Smooth muscle cell (in vitro differentiated cells): Measurements from ENCODE around the gene IL36A. TPM values are rescaled to one million over a fixed set of nuclear protein-coding genes. Genes with fewer than 3 reads are reported as not detected.

Source experiments
- DNase-seq: peaks from one replicate; lab custom pipeline; 2025; ENCODE audit not compliant: unreplicated experiment; lab: John Stamatoyannopoulos, UW
- H2AFZ ChIP-seq: fragments of 200-600 bp; sonication (generic); 2 replicates; pipeline ENCODE4 v1.6.0; 2016; ENCODE audit warnings: antibody characterized with exemption, low read depth, mild to moderate bottlenecking
- H3F3A ChIP-seq: fragments of 200-600 bp; sonication (generic); 2 replicates; pipeline ENCODE4 v1.6.0; 2017; ENCODE audit warnings: antibody characterized with exemption, low read depth
- H3K27ac ChIP-seq: fragments of 200-600 bp; sonication (generic); 2 replicates; pipeline ENCODE4 v1.5.1; 2016; ENCODE audit warnings: low read depth, mild to moderate bottlenecking
- H3K27me3 ChIP-seq: fragments of 200-600 bp; sonication (generic); 2 replicates; pipeline ENCODE4 v1.6.1; 2016; ENCODE audit warnings: low read depth, mild to moderate bottlenecking
- H3K36me3 ChIP-seq: fragments of 200-600 bp; sonication (generic); 2 replicates; pipeline ENCODE4 v1.5.1; 2016; ENCODE audit warnings: low read depth
- H3K4me1 ChIP-seq: fragments of 200-600 bp; sonication (generic); 2 replicates; pipeline ENCODE4 v1.5.1; 2016; ENCODE audit warnings: low read depth
- H3K4me2 ChIP-seq: fragments of 200-600 bp; sonication (generic); 2 replicates; pipeline ENCODE4 v1.6.0; 2016; ENCODE audit warnings: mild to moderate bottlenecking
- H3K4me3 ChIP-seq: fragments of 200-600 bp; sonication (generic); 2 replicates; pipeline ENCODE4 v1.5.1; 2016; ENCODE audit warnings: mild to moderate bottlenecking
- H3K79me2 ChIP-seq: fragments of 200-600 bp; sonication (generic); 2 replicates; pipeline ENCODE4 v1.6.0; 2016; ENCODE audit warnings: low read depth, mild to moderate bottlenecking
- H3K9ac ChIP-seq: fragments of 200-600 bp; sonication (generic); 2 replicates; pipeline ENCODE4 v1.6.0; 2016; ENCODE audit warnings: low read depth
- H3K9me3 ChIP-seq: fragments of 200-600 bp; sonication (generic); replicated peaks from 2 replicates; pipeline ENCODE4 v1.5.1; 2016; ENCODE audit warnings: low read depth
- H4K20me1 ChIP-seq: fragments of 200-600 bp; sonication (generic); 2 replicates; pipeline ENCODE4 v1.6.0; 2016; ENCODE audit warnings: low read depth
- CTCF ChIP-seq: fragments of 200-600 bp; sonication (generic); IDR thresholded peaks from 2 replicates; pipeline ENCODE4 v1.5.1; 2017; ENCODE audit warnings: borderline replicate concordance, mild to moderate bottlenecking, antibody characterized with exemption; ENCODE audit not compliant: insufficient read depth, poor library complexity, severe bottlenecking
- WGBS: methylation state at CpG from one replicate; pipeline ENCODE4 v1.1.7; 2016; ENCODE audit warnings: low lambda C conversion rate; 5-methylcytosine and 5-hydroxymethylcytosine counted together
- polyA plus RNA-seq: library from polyadenylated mRNA; unstranded; fragments of >200 nt; fragmentation: Nextera tagmentation; extraction: Ambion mirVana; gene quantifications from 2 replicates; pipeline ENCODE4 v1.2.1, GENCODE V29; 2016
- total RNA-seq: library from RNA; depleted of rRNA; stranded (reverse); fragments of >200 nt; gene quantifications from 2 replicates; pipeline ENCODE4 v1.2.3, GENCODE V29; 2014

The IL36A gene
- total and polyA plus RNA-seq, 2 experiments from 2014 or later = not detected

GRCh38 chr2:113034016-113034415 lies 28.8 kb downstream of the IL36A start:
- 71% methylated on average over 3 of the region's 3 CpGs for WGBS
- Histone ChIP-seq H3K4me2 (no peak overlapping the region), H3K27ac (no peak overlapping the region), H3K36me3 (no peaks in the 10 kb centered on the region), H3K9me3 (no peaks in the 10 kb centered on the region), H2AFZ (no peak overlapping the region), H3K27me3 (peaks cover 24% of the 10 kb centered on the region), H3K79me2 (no peaks in the 10 kb centered on the region), H3K9ac (no peak overlapping the region), H4K20me1 (no peaks in the 10 kb centered on the region), H3K4me1 (no peaks in the 10 kb centered on the region), H3F3A (no peaks in the 10 kb centered on the region), H3K4me3 (no peak overlapping the region)
- no peak for TF ChIP-seq CTCF
- DNase-seq = no peak

- Histone ChIP-seq H3K4me2 (no peak overlapping the region), H3K4me3 (no peak overlapping the region), H3F3A (no peaks in the 10 kb centered on the region), H3K27ac (no peak overlapping the region), H4K20me1 (no peaks in the 10 kb centered on the region), H3K4me1 (no peaks in the 10 kb centered on the region), H3K9ac (no peak overlapping the region), H2AFZ (no peak overlapping the region), H3K36me3 (no peaks in the 10 kb centered on the region), H3K79me2 (no peaks in the 10 kb centered on the region), H3K27me3 (peaks cover 19% of the 10 kb centered on the region), H3K9me3 (no peaks in the 10 kb centered on the region)
- no peak for TF ChIP-seq CTCF
- 81% methylated on average over 9 of the region's 9 CpGs for WGBS
- DNase-seq = no peak
These were observed 31.5 kb downstream of the IL36A start for GRCh38 chr2:113036763-113037162.

- H3K36me3 ChIP-seq = no peaks in the 10 kb centered on the region
- no peak overlapping the region for H3K27ac ChIP-seq
- no peak overlapping the region for H3K4me3 ChIP-seq
- no peak for TF ChIP-seq CTCF
- no peaks in the 10 kb centered on the region for H3K79me2 ChIP-seq
- H3K27me3 ChIP-seq = peaks cover 21% of the 10 kb centered on the region
- H3F3A ChIP-seq = no peaks in the 10 kb centered on the region
- no peaks in the 10 kb centered on the region for H3K9me3 ChIP-seq
- H3K4me2 ChIP-seq = no peak overlapping the region
- H4K20me1 ChIP-seq = no peaks in the 10 kb centered on the region
- 96% methylated on average over 3 of the region's 3 CpGs for WGBS
- no peak overlapping the region for H3K9ac ChIP-seq
- H3K4me1 ChIP-seq = no peaks in the 10 kb centered on the region
- no peak for DNase-seq
- no peak overlapping the region for H2AFZ ChIP-seq
These were observed 33.0 kb downstream of the IL36A start for GRCh38 chr2:113038291-113038690.

- Histone ChIP-seq H2AFZ (no peak overlapping the region), H3K4me2 (no peak overlapping the region)
- WGBS = 94% methylated on average over 2 of the region's 2 CpGs
These were observed 33.9 kb downstream of the IL36A start for GRCh38 chr2:113039158-113039557.

More at GRCh38 chr2:113039158-113039557, 33.9 kb downstream of the IL36A start:
- no peak for DNase-seq
- Histone ChIP-seq H3K9ac (no peak overlapping the region), H3K4me1 (no peaks in the 10 kb centered on the region), H3K27ac (no peak overlapping the region), H3K27me3 (peaks cover 23% of the 10 kb centered on the region), H3K9me3 (no peaks in the 10 kb centered on the region), H3K36me3 (no peaks in the 10 kb centered on the region), H4K20me1 (no peaks in the 10 kb centered on the region), H3F3A (no peaks in the 10 kb centered on the region), H3K4me3 (no peak overlapping the region), H3K79me2 (no peaks in the 10 kb centered on the region)
- TF ChIP-seq CTCF = no peak
